Peyer's patch (tissue), 4 donors: Measurements from ENCODE around the gene BCL7A. TPM values are rescaled to one million over a fixed set of nuclear protein-coding genes. Genes with fewer than 3 reads are reported as not detected.
"Not testable (repeated sequence)": the region's sequence is repeated elsewhere in the genome, so short reads cannot be mapped to it uniquely, and the experiment has no call there.

Experiments used
- DNase-seq, 3 donors: peaks; one replicate each; pipeline ENCODE4 v3.0.0-alpha.2; 2017 to 2019
- H3K27ac ChIP-seq, 4 donors: fragments of 200-600 bp; sonication (generic); one replicate each; pipeline ENCODE4 v1.5.1; 2016 to 2019
- H3K27me3 ChIP-seq, 2 donors: fragments of 200-600 bp; sonication (generic); one replicate each; pipeline ENCODE4 v1.5.1; 2019
- H3K36me3 ChIP-seq, 3 donors: fragments of 200-600 bp; sonication (generic); one replicate each; pipeline ENCODE4 v1.5.1; 2016 to 2019
- H3K4me1 ChIP-seq, 4 donors: fragments of 200-600 bp; sonication (generic); one replicate each; pipeline ENCODE4 v1.5.1; 2016 to 2019
- H3K4me3 ChIP-seq, 4 donors: fragments of 200-600 bp; sonication (generic); 1 replicate in 3 of 4; 2 replicates in 1 of 4; pipeline ENCODE4 v1.5.1; 2016 to 2019; ENCODE audit warnings: mild to moderate bottlenecking in 1 of 4
- H3K9me3 ChIP-seq, 4 donors: fragments of 200-600 bp; sonication (generic); one replicate each; pipeline ENCODE4 v1.5.1; 2016 to 2019; ENCODE audit warnings: mild to moderate bottlenecking in 1 of 4
- CTCF ChIP-seq, 6 experiments: fragments of 450-650 bp in 4 of 6; fragments of 200-600 bp in 2 of 6; sonication (generic) in 1 of 6; IDR thresholded peaks; one replicate each; pipeline ENCODE4 v1.5.1; 2017 to 2019; ENCODE audit warnings: antibody characterized with exemption in 6 of 6, mild to moderate bottlenecking in 3 of 6, moderate library complexity in 1 of 6
- POLR2A ChIP-seq, 2 donors: fragments of 450-650 bp; IDR thresholded peaks; one replicate each; pipeline ENCODE4 v1.5.1; 2017; ENCODE audit warnings: antibody characterized with exemption in 2 of 2, mild to moderate bottlenecking in 2 of 2, moderate library complexity in 2 of 2
- total RNA-seq, 4 donors: library from RNA; depleted of rRNA; stranded (reverse); fragments of >200 nt; gene quantifications; one replicate each; pipeline ENCODE4 v1.1.0, GENCODE V29; 2016

BCL7A gene
- total RNA-seq, 4 donors from 2014 or later: 3.3 to 23.9 (median 4.4) TPM

GRCh38 chr12:122099280-122099749 is 77.6 kb downstream of the BCL7A start:
- no peak for TF ChIP-seq CTCF (IDR thresholded peaks at IDR 0.05)
- TF ChIP-seq POLR2A (IDR thresholded peaks at IDR 0.05): no peak
- H3K27me3 ChIP-seq: no peaks in the 10 kb centered on the region
- H3K36me3 ChIP-seq: no peaks in the 10 kb centered on the region
- peak in 2 of 3 donors; percentile 44 to 48 for DNase-seq
- no peak overlapping the region for H3K4me3 ChIP-seq
- peaks cover 11 to 87% (median 17%) of the 10 kb centered on the region in 4 donors for H3K4me1 ChIP-seq
- H3K27ac ChIP-seq: peak overlapping the region; percentile 57 to 83 (median 72)
- no peaks in the 10 kb centered on the region for H3K9me3 ChIP-seq

GRCh38 chr12:122099856-122100255 is 78.2 kb downstream of the BCL7A start:
- H3K36me3 ChIP-seq: no peaks in the 10 kb centered on the region
- TF ChIP-seq POLR2A (IDR thresholded peaks at IDR 0.05) (no peak), CTCF (IDR thresholded peaks at IDR 0.05) (no peak)
- H3K9me3 ChIP-seq: no peaks in the 10 kb centered on the region
- no peaks in the 10 kb centered on the region for H3K27me3 ChIP-seq
- peaks cover 11 to 88% (median 18%) of the 10 kb centered on the region in 4 donors for H3K4me1 ChIP-seq
- peak in 2 of 3 donors; percentile 9 to 31 for DNase-seq
- no peak overlapping the region for H3K4me3 ChIP-seq
- H3K27ac ChIP-seq: peak overlapping the region; percentile 57 to 83 (median 72)

GRCh38 chr12:122100568-122100967 is 78.9 kb downstream of the BCL7A start:
- no peaks in the 10 kb centered on the region for H3K27me3 ChIP-seq
- TF ChIP-seq CTCF (IDR thresholded peaks at IDR 0.05) (no peak), POLR2A (IDR thresholded peaks at IDR 0.05) (no peak)
- H3K27ac ChIP-seq: peak overlapping the region in 1 of 4 donors; percentile 83
- no peak for DNase-seq
- H3K36me3 ChIP-seq: no peaks in the 10 kb centered on the region
- peaks cover 11 to 92% (median 21%) of the 10 kb centered on the region in 4 donors for H3K4me1 ChIP-seq
- no peak overlapping the region for H3K4me3 ChIP-seq
- H3K9me3 ChIP-seq: no peaks in the 10 kb centered on the region

GRCh38 chr12:122102331-122102730 is 80.6 kb downstream of the BCL7A start:
- H3K4me1 ChIP-seq: peaks cover 17 to 93% (median 25%) of the 10 kb centered on the region in 4 donors
- peak overlapping the region in 1 of 4 donors; percentile 41 for H3K27ac ChIP-seq
- no peak for DNase-seq
- no peaks in the 10 kb centered on the region for H3K9me3 ChIP-seq
- no peak overlapping the region for H3K4me3 ChIP-seq
- no peaks in the 10 kb centered on the region for H3K27me3 ChIP-seq
- TF ChIP-seq CTCF (IDR thresholded peaks at IDR 0.05) (no peak), POLR2A (IDR thresholded peaks at IDR 0.05) (no peak)
- no peaks in the 10 kb centered on the region for H3K36me3 ChIP-seq

- peak overlapping the region in 3 of 4 donors; percentile 45 to 80 (median 66) for H3K27ac ChIP-seq
- TF ChIP-seq POLR2A (IDR thresholded peaks at IDR 0.05) (no peak), CTCF (IDR thresholded peaks at IDR 0.05) (no peak)
- H3K36me3 ChIP-seq: no peaks in the 10 kb centered on the region
- peaks cover 4 to 89% (median 24%) of the 10 kb centered on the region in 4 donors for H3K4me1 ChIP-seq
- DNase-seq: peak in 1 of 3 donors; percentile 48
- H3K9me3 ChIP-seq: no peaks in the 10 kb centered on the region
- H3K4me3 ChIP-seq: no peak overlapping the region
- no peaks in the 10 kb centered on the region for H3K27me3 ChIP-seq
These were observed 83.2 kb downstream of the BCL7A start for GRCh38 chr12:122104844-122105243.

- not testable (repeated sequence) for H3K4me3 ChIP-seq, H3K27me3 ChIP-seq, H3K9me3 ChIP-seq, H3K36me3 ChIP-seq
- Histone ChIP-seq H3K27ac (peak overlapping the region in 3 of 4 donors; percentile 45 to 80 (median 66)), H3K4me1 (peaks cover 0 to 89% (median 22%) of the 10 kb centered on the region in 4 donors)
- DNase-seq: peak in 1 of 3 donors; percentile 44
These were observed 83.8 kb downstream of the BCL7A start for GRCh38 chr12:122105496-122105895.
